GM18951 (cell line): Measurements from ENCODE around the gene PCDH12.

Experiments used
- POLR2A ChIP-seq: IDR thresholded peaks from 4 replicates; pipeline ENCODE4 v1.6.1; 2011; ENCODE audit warnings: mild to moderate bottlenecking; ENCODE audit not compliant: insufficient read length, insufficient read depth; ENCODE audit errors: extremely low read depth
- in situ Hi-C: fragments of 300-500 bp; cut with MboI; formaldehyde crosslinking; loops from one replicate; pipeline ENCODE4 v1.12.0; 2022; ENCODE audit warnings: low sequenced_read_pairs, mixed read lengths, inconsistent platforms; ENCODE audit not compliant: unreplicated experiment

The PCDH12 gene

GRCh38 chr5:141904551-141904950 lies 53.5 kb downstream of the PCDH12 start:
- no peak for TF ChIP-seq POLR2A
- in situ Hi-C loops = no loop called here

GRCh38 chr5:141903261-141903660 lies 54.7 kb downstream of the PCDH12 start:
- in situ Hi-C loops = no loop called here
- no peak for TF ChIP-seq POLR2A

- no peak for TF ChIP-seq POLR2A
- in situ Hi-C loops = no loop called here
Measured at GRCh38 chr5:141902015-141902814, 55.8 kb downstream of the PCDH12 start.

- no peak for TF ChIP-seq POLR2A
- in situ Hi-C loops = no loop called here
Measured at GRCh38 chr5:141898448-141899049, 59.5 kb downstream of the PCDH12 start.

- in situ Hi-C loops = no loop called here
- TF ChIP-seq POLR2A = no peak
Measured at GRCh38 chr5:141897425-141897824, 60.6 kb downstream of the PCDH12 start.
